HG02798 (cell line): ENCODE data around the gene ATF4.
"Not testable (repeated sequence)": the region's sequence is repeated elsewhere in the genome, so short reads cannot be mapped to it uniquely, and the experiment has no call there.

Experiments
- ATAC-seq: cut with Tn5 transposase; IDR thresholded peaks from one replicate; pipeline ENCODE4 v1.9.1; 2021; ENCODE audit warnings: mild to moderate bottlenecking; ENCODE audit not compliant: unreplicated experiment, poor library complexity

The ATF4 gene

GRCh38 chr22:39507021-39507420, 13.3 kb upstream of the ATF4 start:
- ATAC-seq = not testable (repeated sequence)

GRCh38 chr22:39508393-39508792, 12.0 kb upstream of the ATF4 start:
- no peak for ATAC-seq

GRCh38 chr22:39510529-39511149, 9.7 kb upstream of the ATF4 start:
- no peak for ATAC-seq

- ATAC-seq = no peak
Observed at GRCh38 chr22:39511226-39511625, 9.1 kb upstream of the ATF4 start.

GRCh38 chr22:39512026-39512425, 8.3 kb upstream of the ATF4 start:
- no peak for ATAC-seq

- ATAC-seq = no peak
Observed at GRCh38 chr22:39513791-39514190, 6.6 kb upstream of the ATF4 start.

GRCh38 chr22:39514373-39514973, 5.9 kb upstream of the ATF4 start:
- ATAC-seq = no peak

GRCh38 chr22:39515266-39516050, 4.9 kb upstream of the ATF4 start:
- ATAC-seq = no peak

GRCh38 chr22:39517470-39517869, 2.9 kb upstream of the ATF4 start:
- no peak for ATAC-seq

GRCh38 chr22:39518144-39518786, 2.1 kb upstream of the ATF4 start:
- ATAC-seq = no peak

- ATAC-seq = no peak
Observed at GRCh38 chr22:39518996-39519680, 1.2 kb upstream of the ATF4 start.

GRCh38 chr22:39519681-39520225, 609 bp upstream of the ATF4 start:
- peak; percentile 76 for ATAC-seq

GRCh38 chr22:39521106-39521885, 934 bp downstream of the ATF4 start:
- not testable (repeated sequence) for ATAC-seq

- ATAC-seq = not testable (repeated sequence)
Observed at GRCh38 chr22:39522091-39522490, 1.7 kb downstream of the ATF4 start.

- no peak for ATAC-seq
Observed at GRCh38 chr22:39522567-39523300, 2.4 kb downstream of the ATF4 start.

- ATAC-seq = no peak
Observed at GRCh38 chr22:39524089-39524752, 3.9 kb downstream of the ATF4 start.

- ATAC-seq = no peak
Observed at GRCh38 chr22:39524753-39525657, 4.6 kb downstream of the ATF4 start.
